OCI-LY3 (cell line): ENCODE measurements around the gene SIPA1L2.

ENCODE experiments used
- H2AFZ ChIP-seq: fragments of 200-600, 300-600 bp; shearing (Covaris generic); 2 replicates; pipeline ENCODE4 v1.6.0; 2014; ENCODE audit warnings: antibody characterized with exemption, low read depth, low read length
- H3K27ac ChIP-seq: fragments of 200-600, 300-600 bp; sonication (generic); 2 replicates; pipeline ENCODE4 v1.5.1; 2014; ENCODE audit warnings: mild to moderate bottlenecking, low read length, moderate library complexity, mixed read lengths
- H3K27me3 ChIP-seq: fragments of 200-600, 300-600 bp; sonication (generic); 2 replicates; pipeline ENCODE4 v1.6.1; 2014; ENCODE audit warnings: low read depth, low read length, mixed read lengths
- H3K36me3 ChIP-seq: fragments of 200-600, 300-600 bp; sonication (generic); replicated peaks from 2 replicates; pipeline ENCODE3; 2014; ENCODE audit warnings: low read depth, low read length, mixed read lengths
- H3K4me1 ChIP-seq: fragments of 300-600, 200-600 bp; sonication (generic); 2 replicates; pipeline ENCODE4 v1.6.1; 2014; ENCODE audit warnings: low read length, mixed read lengths
- H3K4me2 ChIP-seq: fragments of 200-600, 300-600 bp; sonication (generic); 2 replicates; pipeline ENCODE4 v1.6.1; 2014; ENCODE audit warnings: low read length, mixed read lengths
- H3K4me3 ChIP-seq: fragments of 300-600, 200-600 bp; sonication (generic); 2 replicates; pipeline ENCODE4 v1.5.1; 2014; ENCODE audit warnings: antibody characterized with exemption, mild to moderate bottlenecking, low read length, moderate library complexity
- H3K79me2 ChIP-seq: fragments of 300-600, 200-600 bp; shearing (Covaris generic); 2 replicates; pipeline ENCODE4 v1.6.1; 2014; ENCODE audit warnings: mild to moderate bottlenecking, low read length, mixed read lengths
- H3K9ac ChIP-seq: fragments of 300-600, 200-600 bp; shearing (Covaris generic); 2 replicates; pipeline ENCODE4 v1.6.0; 2014; ENCODE audit warnings: mild to moderate bottlenecking, low read length, moderate library complexity
- H3K9me3 ChIP-seq: fragments of 200-600, 300-600 bp; shearing (Covaris generic); 2 replicates; pipeline ENCODE4 v1.6.1; 2014; ENCODE audit warnings: low read length, mixed read lengths; ENCODE audit not compliant: insufficient read depth
- H4K20me1 ChIP-seq: fragments of 200-600, 300-600 bp; sonication (generic); 2 replicates; pipeline ENCODE4 v1.6.1; 2016; ENCODE audit warnings: low read length, mixed read lengths; ENCODE audit not compliant: insufficient read depth
- CTCF ChIP-seq: fragments of 200-600, 300-600 bp; sonication (generic); IDR thresholded peaks from 2 replicates; pipeline ENCODE4 v1.5.1; 2014; ENCODE audit warnings: antibody characterized with exemption, low read length, low read depth
- EZH2phosphoT487 ChIP-seq: fragments of 200-600 bp; shearing (Covaris generic); IDR thresholded peaks from 2 replicates; pipeline ENCODE4 v1.6.1; 2018; ENCODE audit warnings: antibody characterized with exemption, mixed run types, low read depth

The SIPA1L2 gene

GRCh38 chr1:232643251-232643650 is 13.3 kb upstream of the SIPA1L2 start:
- no peak overlapping the region for H3K27ac ChIP-seq
- H3K4me1 ChIP-seq: no peaks in the 10 kb centered on the region
- no peak overlapping the region for H3K4me2 ChIP-seq
- peaks cover 5% of the 10 kb centered on the region; the same call in 1 of the 2 replicates for H3K27me3 ChIP-seq
- H3K79me2 ChIP-seq: no peaks in the 10 kb centered on the region
- no peaks in the 10 kb centered on the region for H3K36me3 ChIP-seq
- H3K4me3 ChIP-seq: no peak overlapping the region
- TF ChIP-seq EZH2phosphoT487 (no peak), CTCF (no peak)
- no peaks in the 10 kb centered on the region for H3K9me3 ChIP-seq
- no peaks in the 10 kb centered on the region for H4K20me1 ChIP-seq
- no peak overlapping the region for H2AFZ ChIP-seq
- no peak overlapping the region for H3K9ac ChIP-seq

- peaks cover 5% of the 10 kb centered on the region; the same call in 1 of the 2 replicates for H3K27me3 ChIP-seq
- no peaks in the 10 kb centered on the region for H4K20me1 ChIP-seq
- no peak overlapping the region for H2AFZ ChIP-seq
- no peak overlapping the region for H3K4me2 ChIP-seq
- H3K27ac ChIP-seq: no peak overlapping the region
- TF ChIP-seq CTCF (no peak), EZH2phosphoT487 (no peak)
- H3K4me3 ChIP-seq: no peak overlapping the region
- no peaks in the 10 kb centered on the region for H3K36me3 ChIP-seq
- H3K9ac ChIP-seq: no peak overlapping the region
- no peaks in the 10 kb centered on the region for H3K4me1 ChIP-seq
- H3K79me2 ChIP-seq: no peaks in the 10 kb centered on the region
- no peaks in the 10 kb centered on the region for H3K9me3 ChIP-seq
These were observed 11.6 kb upstream of the SIPA1L2 start for GRCh38 chr1:232641507-232641906.

GRCh38 chr1:232636799-232637198 is 6.9 kb upstream of the SIPA1L2 start:
- H3K79me2 ChIP-seq: no peaks in the 10 kb centered on the region
- H3K9me3 ChIP-seq: no peaks in the 10 kb centered on the region
- H3K27ac ChIP-seq: no peak overlapping the region
- no peak for TF ChIP-seq EZH2phosphoT487
- TF ChIP-seq CTCF: no peak
- H3K36me3 ChIP-seq: no peaks in the 10 kb centered on the region
- H3K27me3 ChIP-seq: no peaks in the 10 kb centered on the region; the same call in 1 of the 2 replicates
- no peaks in the 10 kb centered on the region for H3K4me1 ChIP-seq
- H3K4me3 ChIP-seq: no peak overlapping the region
- H4K20me1 ChIP-seq: no peaks in the 10 kb centered on the region
- no peak overlapping the region for H2AFZ ChIP-seq
- H3K9ac ChIP-seq: no peak overlapping the region
- no peak overlapping the region for H3K4me2 ChIP-seq

DNA sequence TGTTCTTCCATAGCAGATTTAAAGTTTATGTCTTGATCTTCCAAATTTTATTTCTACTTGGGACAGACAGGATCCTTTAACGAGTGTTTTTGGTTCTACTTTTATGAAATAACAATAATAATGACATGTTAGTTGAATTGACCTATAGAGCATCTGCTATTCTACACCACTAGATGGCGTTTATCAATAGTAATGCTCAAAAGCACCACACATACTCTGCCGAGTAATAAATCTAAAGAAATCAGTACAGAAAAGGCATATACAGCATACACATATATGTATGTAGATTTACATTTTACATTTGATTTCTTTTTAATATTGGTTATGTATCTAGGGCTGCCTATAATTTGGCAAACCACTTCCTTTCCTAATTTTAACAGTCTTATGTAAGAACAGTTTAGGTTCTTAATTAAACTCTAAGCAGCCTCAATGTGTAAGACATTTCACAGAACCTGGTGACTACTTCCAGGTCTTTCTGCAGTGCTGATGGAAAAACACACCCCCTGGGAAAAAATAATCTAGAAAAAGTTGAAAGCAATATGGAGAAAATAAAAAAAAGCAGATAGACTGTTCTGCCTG is 5.9 kb upstream of the SIPA1L2 start:
- Histone ChIP-seq H2AFZ (no peak overlapping the region), H3K27me3 (peaks cover 6% of the 10 kb centered on the region), H3K9me3 (no peaks in the 10 kb centered on the region), H3K36me3 (no peaks in the 10 kb centered on the region), H3K27ac (no peak overlapping the region), H3K9ac (no peak overlapping the region), H3K4me1 (no peaks in the 10 kb centered on the region), H3K4me3 (no peak overlapping the region), H3K4me2 (no peak overlapping the region), H4K20me1 (no peaks in the 10 kb centered on the region), H3K79me2 (no peaks in the 10 kb centered on the region)
- TF ChIP-seq EZH2phosphoT487 (no peak), CTCF (peak; percentile 92)
